Neural cell (in vitro differentiated cells): Measurements from ENCODE around the gene F13A1. TPM values are rescaled to one million over a fixed set of nuclear protein-coding genes. Genes with fewer than 3 reads are reported as not detected.

Experiments
- H2AFZ ChIP-seq: fragments of 200-600, 300-800 bp; sonication (generic), shearing (Covaris generic); 2 replicates; pipeline ENCODE4 v1.6.0; 2014; ENCODE audit warnings: low read depth, mild to moderate bottlenecking, antibody characterized with exemption, low read length, moderate library complexity
- H3F3A ChIP-seq: fragments of 200-600 bp; shearing (Covaris generic); 2 replicates; pipeline ENCODE4 v1.6.1; 2016; ENCODE audit warnings: mild to moderate bottlenecking, moderate library complexity, mixed read lengths, antibody characterized with exemption, low read length; ENCODE audit not compliant: insufficient read depth, poor library complexity, severe bottlenecking
- H3K27ac ChIP-seq: fragments of 200-600, 300-800 bp; sonication (generic), shearing (Covaris generic); 2 replicates; pipeline ENCODE4 v1.5.1; 2014; ENCODE audit warnings: mild to moderate bottlenecking, low read length, moderate library complexity
- H3K27me3 ChIP-seq: fragments of 300-800, 200-600 bp; sonication (generic), shearing (Covaris generic); 2 replicates; pipeline ENCODE4 v1.6.0; 2014; ENCODE audit warnings: mild to moderate bottlenecking, low read depth, low read length, moderate library complexity; ENCODE audit not compliant: insufficient read depth
- H3K36me3 ChIP-seq: fragments of 300-800, 200-600 bp; sonication (generic), shearing (Covaris generic); 2 replicates; pipeline ENCODE4 v1.5.1; 2014; ENCODE audit warnings: mild to moderate bottlenecking, antibody characterized with exemption, low read length, moderate library complexity; ENCODE audit not compliant: insufficient read depth
- H3K4me2 ChIP-seq: fragments of 300-800, 200-600 bp; sonication (generic), shearing (Covaris generic); 2 replicates; pipeline ENCODE4 v1.6.0; 2014; ENCODE audit warnings: mild to moderate bottlenecking, low read length
- H3K4me3 ChIP-seq: fragments of 300-800, 200-600 bp; sonication (generic), shearing (Covaris generic); 2 replicates; pipeline ENCODE4 v1.5.1; 2014; ENCODE audit warnings: mild to moderate bottlenecking, low read length, moderate library complexity
- H3K79me2 ChIP-seq: fragments of 200-600 bp; shearing (Covaris generic); replicated peaks from 2 replicates; pipeline ENCODE4 v1.6.0; 2014; ENCODE audit warnings: mild to moderate bottlenecking, low read length, moderate library complexity; ENCODE audit not compliant: insufficient read depth
- H3K9ac ChIP-seq: fragments of 300-800, 200-600 bp; sonication (generic), shearing (Covaris generic); 2 replicates; pipeline ENCODE4 v1.6.1; 2016; ENCODE audit warnings: mild to moderate bottlenecking, low read length, mixed read lengths
- H3K9me2 ChIP-seq: fragments of 200-600 bp; shearing (Covaris generic); 2 replicates; pipeline ENCODE4 v1.6.1; 2016; ENCODE audit warnings: mild to moderate bottlenecking, low read length, mixed read lengths; ENCODE audit not compliant: insufficient read depth
- H3K9me3 ChIP-seq: fragments of 200-600, 300-800 bp; sonication (generic), shearing (Covaris generic); 2 replicates; pipeline ENCODE4 v1.6.1; 2016; ENCODE audit warnings: mild to moderate bottlenecking, mixed run types, low read length, moderate library complexity, mixed read lengths
- H4K20me1 ChIP-seq: fragments of 200-600 bp; shearing (Covaris generic); 2 replicates; pipeline ENCODE4 v1.6.1; 2016; ENCODE audit warnings: mild to moderate bottlenecking, mixed run types; ENCODE audit not compliant: insufficient read depth
- EP300 ChIP-seq: fragments of 450-650 bp; conservative IDR thresholded peaks from 2 replicates; pipeline ENCODE4 v1.6.1; 2014; ENCODE audit warnings: antibody characterized with exemption, mild to moderate bottlenecking, moderate library complexity; ENCODE audit not compliant: poor library complexity, severe bottlenecking
- EZH2 ChIP-seq: fragments of 200-600, 300-800 bp; shearing (Covaris generic), sonication (generic); IDR thresholded peaks from 2 replicates; pipeline ENCODE4 v1.6.1; 2014; ENCODE audit warnings: antibody characterized with exemption, low read length, borderline replicate concordance, mild to moderate bottlenecking; ENCODE audit not compliant: insufficient read depth, poor library complexity, severe bottlenecking
- MXI1 ChIP-seq: fragments of 450-650 bp; conservative IDR thresholded peaks from 2 replicates; pipeline ENCODE4 v1.6.1; 2014; ENCODE audit warnings: antibody characterized with exemption, mild to moderate bottlenecking; ENCODE audit not compliant: poor library complexity, severe bottlenecking
- POLR2AphosphoS5 ChIP-seq: IDR thresholded peaks from 2 replicates; pipeline ENCODE4 v1.6.1; 2012
- RAD21 ChIP-seq: fragments of 450-650 bp; conservative IDR thresholded peaks from 2 replicates; pipeline ENCODE4 v1.6.1; 2014; ENCODE audit warnings: antibody characterized with exemption, mild to moderate bottlenecking, moderate library complexity
- SMC3 ChIP-seq: fragments of 450-650 bp; conservative IDR thresholded peaks from 2 replicates; pipeline ENCODE4 v1.6.1; 2014; ENCODE audit warnings: antibody characterized with exemption, mild to moderate bottlenecking, moderate library complexity; ENCODE audit not compliant: poor library complexity
- TAF1 ChIP-seq: IDR thresholded peaks from 2 replicates; pipeline ENCODE4 v1.6.1; 2012; ENCODE audit warnings: low read depth
- polyA plus RNA-seq: library from polyadenylated mRNA; depleted of rRNA; stranded (reverse); fragments of >200 nt; gene quantifications from 2 replicates; pipeline ENCODE4 v1.2.3, GENCODE V29; 2014
- TF ChIP-seq, protein P1 (sequence below): fragments of 450-650 bp; IDR thresholded peaks from 2 replicates; pipeline ENCODE4 v1.5.1; 2014; ENCODE audit warnings: antibody characterized with exemption, mild to moderate bottlenecking, moderate library complexity; ENCODE audit not compliant: poor library complexity, severe bottlenecking
- TF ChIP-seq, protein P2 (sequence below): IDR thresholded peaks from 2 replicates; pipeline ENCODE4 v1.6.1; 2012; ENCODE audit warnings: borderline replicate concordance

Gene F13A1
- polyA plus RNA-seq, 1 donor from 2014 or later = not detected

DNA sequence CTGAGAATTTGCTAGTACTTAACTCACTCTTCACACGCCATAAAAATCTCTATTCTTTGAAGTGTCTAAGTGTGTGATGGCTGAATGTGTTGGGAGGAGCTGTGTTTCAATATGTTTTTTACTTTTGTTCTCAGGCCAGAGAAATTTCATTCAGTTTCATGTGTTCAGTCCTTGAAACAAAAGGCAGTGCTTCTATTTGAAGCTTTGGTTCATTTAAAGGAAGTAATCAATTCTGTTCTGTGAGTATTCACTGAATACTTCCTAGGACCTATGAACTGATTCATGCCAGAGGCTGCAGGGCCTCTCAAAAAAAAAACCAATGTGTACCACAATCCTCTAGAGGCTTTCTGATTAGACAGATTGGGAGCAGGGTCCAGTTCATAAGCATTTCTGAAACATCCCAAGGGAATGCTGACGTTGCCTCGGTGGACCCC is 12.4 kb upstream of the F13A1 start:
- Histone ChIP-seq H3K27me3 (no peaks in the 10 kb centered on the region), H3K36me3 (no peaks in the 10 kb centered on the region), H3K4me3 (no peak overlapping the region), H3K4me2 (no peak overlapping the region), H3K9me2 (no peaks in the 10 kb centered on the region), H2AFZ (no peak overlapping the region), H4K20me1 (no peaks in the 10 kb centered on the region), H3F3A (no peaks in the 10 kb centered on the region), H3K27ac (no peak overlapping the region), H3K9ac (no peak overlapping the region), H3K9me3 (no peaks in the 10 kb centered on the region), H3K79me2 (no peaks in the 10 kb centered on the region)
- TF ChIP-seq TAF1 = no peak
- no peak for TF ChIP-seq MXI1
- no peak for TF ChIP-seq POLR2AphosphoS5
- TF ChIP-seq SMC3 = no peak
- TF ChIP-seq EZH2 = no peak
- TF ChIP-seq, protein P1, sequence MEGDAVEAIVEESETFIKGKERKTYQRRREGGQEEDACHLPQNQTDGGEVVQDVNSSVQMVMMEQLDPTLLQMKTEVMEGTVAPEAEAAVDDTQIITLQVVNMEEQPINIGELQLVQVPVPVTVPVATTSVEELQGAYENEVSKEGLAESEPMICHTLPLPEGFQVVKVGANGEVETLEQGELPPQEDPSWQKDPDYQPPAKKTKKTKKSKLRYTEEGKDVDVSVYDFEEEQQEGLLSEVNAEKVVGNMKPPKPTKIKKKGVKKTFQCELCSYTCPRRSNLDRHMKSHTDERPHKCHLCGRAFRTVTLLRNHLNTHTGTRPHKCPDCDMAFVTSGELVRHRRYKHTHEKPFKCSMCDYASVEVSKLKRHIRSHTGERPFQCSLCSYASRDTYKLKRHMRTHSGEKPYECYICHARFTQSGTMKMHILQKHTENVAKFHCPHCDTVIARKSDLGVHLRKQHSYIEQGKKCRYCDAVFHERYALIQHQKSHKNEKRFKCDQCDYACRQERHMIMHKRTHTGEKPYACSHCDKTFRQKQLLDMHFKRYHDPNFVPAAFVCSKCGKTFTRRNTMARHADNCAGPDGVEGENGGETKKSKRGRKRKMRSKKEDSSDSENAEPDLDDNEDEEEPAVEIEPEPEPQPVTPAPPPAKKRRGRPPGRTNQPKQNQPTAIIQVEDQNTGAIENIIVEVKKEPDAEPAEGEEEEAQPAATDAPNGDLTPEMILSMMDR = no peak
- TF ChIP-seq RAD21 = no peak
- TF ChIP-seq, protein P2, sequence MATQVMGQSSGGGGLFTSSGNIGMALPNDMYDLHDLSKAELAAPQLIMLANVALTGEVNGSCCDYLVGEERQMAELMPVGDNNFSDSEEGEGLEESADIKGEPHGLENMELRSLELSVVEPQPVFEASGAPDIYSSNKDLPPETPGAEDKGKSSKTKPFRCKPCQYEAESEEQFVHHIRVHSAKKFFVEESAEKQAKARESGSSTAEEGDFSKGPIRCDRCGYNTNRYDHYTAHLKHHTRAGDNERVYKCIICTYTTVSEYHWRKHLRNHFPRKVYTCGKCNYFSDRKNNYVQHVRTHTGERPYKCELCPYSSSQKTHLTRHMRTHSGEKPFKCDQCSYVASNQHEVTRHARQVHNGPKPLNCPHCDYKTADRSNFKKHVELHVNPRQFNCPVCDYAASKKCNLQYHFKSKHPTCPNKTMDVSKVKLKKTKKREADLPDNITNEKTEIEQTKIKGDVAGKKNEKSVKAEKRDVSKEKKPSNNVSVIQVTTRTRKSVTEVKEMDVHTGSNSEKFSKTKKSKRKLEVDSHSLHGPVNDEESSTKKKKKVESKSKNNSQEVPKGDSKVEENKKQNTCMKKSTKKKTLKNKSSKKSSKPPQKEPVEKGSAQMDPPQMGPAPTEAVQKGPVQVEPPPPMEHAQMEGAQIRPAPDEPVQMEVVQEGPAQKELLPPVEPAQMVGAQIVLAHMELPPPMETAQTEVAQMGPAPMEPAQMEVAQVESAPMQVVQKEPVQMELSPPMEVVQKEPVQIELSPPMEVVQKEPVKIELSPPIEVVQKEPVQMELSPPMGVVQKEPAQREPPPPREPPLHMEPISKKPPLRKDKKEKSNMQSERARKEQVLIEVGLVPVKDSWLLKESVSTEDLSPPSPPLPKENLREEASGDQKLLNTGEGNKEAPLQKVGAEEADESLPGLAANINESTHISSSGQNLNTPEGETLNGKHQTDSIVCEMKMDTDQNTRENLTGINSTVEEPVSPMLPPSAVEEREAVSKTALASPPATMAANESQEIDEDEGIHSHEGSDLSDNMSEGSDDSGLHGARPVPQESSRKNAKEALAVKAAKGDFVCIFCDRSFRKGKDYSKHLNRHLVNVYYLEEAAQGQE = no peak
- TF ChIP-seq EP300 = no peak

DNA sequence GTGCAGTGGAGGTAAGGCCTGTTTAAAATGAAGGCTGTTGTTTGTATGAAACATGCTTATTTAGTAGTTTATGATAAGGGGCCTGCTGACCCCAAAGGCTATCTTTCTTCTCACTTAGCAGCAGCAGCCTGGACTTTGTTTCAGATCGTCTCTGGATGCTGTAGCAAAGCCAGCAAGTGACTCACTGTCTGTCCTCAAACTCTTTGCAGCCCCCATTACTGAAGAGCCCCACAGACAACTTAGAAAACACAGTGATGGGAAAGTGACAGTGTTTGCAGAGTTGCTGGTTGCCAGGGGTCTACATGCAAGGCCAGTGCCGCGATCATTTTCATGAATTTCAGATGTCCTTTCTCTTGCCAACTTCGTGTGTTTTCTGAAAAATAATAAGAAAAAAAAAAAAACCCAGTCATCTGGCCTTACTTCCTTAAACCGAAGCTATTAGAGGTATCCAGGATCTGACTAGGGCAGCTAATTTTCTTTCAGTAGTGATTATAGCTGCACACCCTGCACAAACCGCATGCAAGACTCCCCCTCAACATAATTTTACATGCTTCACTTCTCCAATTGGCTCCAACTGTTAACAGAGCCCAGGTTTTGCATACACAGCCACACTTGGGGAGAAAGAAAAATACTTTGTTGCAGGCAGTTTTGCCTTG is 11.6 kb upstream of the F13A1 start:
- H3K9ac ChIP-seq = no peak overlapping the region
- H3K9me2 ChIP-seq = no peaks in the 10 kb centered on the region
- TF ChIP-seq MXI1 (no peak), EP300 (no peak), TAF1 (no peak), POLR2AphosphoS5 (no peak), SMC3 (no peak), RAD21 (no peak), EZH2 (no peak)
- TF ChIP-seq, protein P2 = no peak
- TF ChIP-seq, protein P1 = no peak
- no peak overlapping the region for H2AFZ ChIP-seq
- no peaks in the 10 kb centered on the region for H3K36me3 ChIP-seq
- H3K79me2 ChIP-seq = no peaks in the 10 kb centered on the region
- no peaks in the 10 kb centered on the region for H4K20me1 ChIP-seq
- H3K4me2 ChIP-seq = no peak overlapping the region
- no peak overlapping the region for H3K27ac ChIP-seq
- H3K9me3 ChIP-seq = no peaks in the 10 kb centered on the region
- H3F3A ChIP-seq = no peaks in the 10 kb centered on the region
- no peak overlapping the region for H3K4me3 ChIP-seq
- no peaks in the 10 kb centered on the region for H3K27me3 ChIP-seq
